ENCODE data around the gene OBSCN.

The OBSCN gene

GRCh38 chr1:228351850-228352249, 144.0 kb downstream of the OBSCN start:
- TF ChIP-seq, protein P1, sequence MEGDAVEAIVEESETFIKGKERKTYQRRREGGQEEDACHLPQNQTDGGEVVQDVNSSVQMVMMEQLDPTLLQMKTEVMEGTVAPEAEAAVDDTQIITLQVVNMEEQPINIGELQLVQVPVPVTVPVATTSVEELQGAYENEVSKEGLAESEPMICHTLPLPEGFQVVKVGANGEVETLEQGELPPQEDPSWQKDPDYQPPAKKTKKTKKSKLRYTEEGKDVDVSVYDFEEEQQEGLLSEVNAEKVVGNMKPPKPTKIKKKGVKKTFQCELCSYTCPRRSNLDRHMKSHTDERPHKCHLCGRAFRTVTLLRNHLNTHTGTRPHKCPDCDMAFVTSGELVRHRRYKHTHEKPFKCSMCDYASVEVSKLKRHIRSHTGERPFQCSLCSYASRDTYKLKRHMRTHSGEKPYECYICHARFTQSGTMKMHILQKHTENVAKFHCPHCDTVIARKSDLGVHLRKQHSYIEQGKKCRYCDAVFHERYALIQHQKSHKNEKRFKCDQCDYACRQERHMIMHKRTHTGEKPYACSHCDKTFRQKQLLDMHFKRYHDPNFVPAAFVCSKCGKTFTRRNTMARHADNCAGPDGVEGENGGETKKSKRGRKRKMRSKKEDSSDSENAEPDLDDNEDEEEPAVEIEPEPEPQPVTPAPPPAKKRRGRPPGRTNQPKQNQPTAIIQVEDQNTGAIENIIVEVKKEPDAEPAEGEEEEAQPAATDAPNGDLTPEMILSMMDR (IDR thresholded peaks at IDR 0.05; ENCODE audit: borderline replicate concordance, control extremely low read depth, extremely low read depth, insufficient read depth, missing control alignments) = no peak
- no peak for DNase-seq (ENCODE audit: low spot score)
- in situ Hi-C loops (cut with MboI; ENCODE audit: low sequenced_read_pairs, unreplicated experiment) = no loop called here

GRCh38 chr1:228352677-228353481, 145.0 kb downstream of the OBSCN start:
- DNase-seq (ENCODE audit: low spot score) = no peak
- in situ Hi-C loops (cut with MboI; ENCODE audit: low sequenced_read_pairs, unreplicated experiment) = no loop called here
- TF ChIP-seq, protein P1 (IDR thresholded peaks at IDR 0.05; ENCODE audit: borderline replicate concordance, control extremely low read depth, extremely low read depth, insufficient read depth, missing control alignments) = no peak

DNA sequence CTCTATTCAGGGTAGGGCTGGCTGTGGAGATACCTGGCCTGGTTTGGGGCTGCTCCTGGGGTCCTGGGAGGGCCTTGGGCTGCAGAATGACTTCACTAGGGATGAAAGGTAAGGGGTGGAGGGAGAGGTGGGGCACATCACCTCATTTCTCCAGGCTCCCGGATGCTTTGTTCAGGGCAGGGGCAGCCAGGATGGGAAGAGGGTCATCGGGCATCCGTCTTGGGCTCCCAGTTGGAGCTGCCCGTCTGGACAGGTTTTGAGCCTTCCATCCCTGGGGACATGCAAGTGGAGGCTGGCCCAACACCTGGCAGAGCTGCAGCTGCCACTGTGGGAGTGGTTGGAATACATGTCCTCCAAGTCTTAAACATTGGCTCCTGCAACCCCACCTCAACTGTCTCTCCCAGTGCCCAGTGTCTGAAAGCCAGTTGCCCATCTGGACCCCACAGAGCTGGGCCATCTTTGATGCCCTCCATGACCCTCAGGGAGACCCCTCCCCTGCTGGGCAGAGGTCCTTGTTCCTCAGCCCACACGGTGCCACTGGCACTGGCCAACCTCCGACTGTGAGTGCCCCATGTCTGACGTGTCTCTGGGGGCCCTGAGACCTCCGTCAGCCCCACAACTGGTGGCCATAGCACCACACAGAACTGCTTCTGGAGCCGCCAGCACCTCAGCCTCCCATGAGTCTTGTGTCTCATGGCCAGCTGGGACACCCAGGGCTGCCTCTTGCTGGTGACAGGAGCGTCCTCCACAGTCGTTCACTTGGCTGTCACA, 145.9 kb downstream of the OBSCN start:
- TF ChIP-seq, protein P1 (IDR thresholded peaks at IDR 0.05; ENCODE audit: borderline replicate concordance, control extremely low read depth, extremely low read depth, insufficient read depth, missing control alignments) = no peak
- DNase-seq (ENCODE audit: low spot score) = no peak
- in situ Hi-C loops (cut with MboI; ENCODE audit: low sequenced_read_pairs, unreplicated experiment) = no loop called here

DNA sequence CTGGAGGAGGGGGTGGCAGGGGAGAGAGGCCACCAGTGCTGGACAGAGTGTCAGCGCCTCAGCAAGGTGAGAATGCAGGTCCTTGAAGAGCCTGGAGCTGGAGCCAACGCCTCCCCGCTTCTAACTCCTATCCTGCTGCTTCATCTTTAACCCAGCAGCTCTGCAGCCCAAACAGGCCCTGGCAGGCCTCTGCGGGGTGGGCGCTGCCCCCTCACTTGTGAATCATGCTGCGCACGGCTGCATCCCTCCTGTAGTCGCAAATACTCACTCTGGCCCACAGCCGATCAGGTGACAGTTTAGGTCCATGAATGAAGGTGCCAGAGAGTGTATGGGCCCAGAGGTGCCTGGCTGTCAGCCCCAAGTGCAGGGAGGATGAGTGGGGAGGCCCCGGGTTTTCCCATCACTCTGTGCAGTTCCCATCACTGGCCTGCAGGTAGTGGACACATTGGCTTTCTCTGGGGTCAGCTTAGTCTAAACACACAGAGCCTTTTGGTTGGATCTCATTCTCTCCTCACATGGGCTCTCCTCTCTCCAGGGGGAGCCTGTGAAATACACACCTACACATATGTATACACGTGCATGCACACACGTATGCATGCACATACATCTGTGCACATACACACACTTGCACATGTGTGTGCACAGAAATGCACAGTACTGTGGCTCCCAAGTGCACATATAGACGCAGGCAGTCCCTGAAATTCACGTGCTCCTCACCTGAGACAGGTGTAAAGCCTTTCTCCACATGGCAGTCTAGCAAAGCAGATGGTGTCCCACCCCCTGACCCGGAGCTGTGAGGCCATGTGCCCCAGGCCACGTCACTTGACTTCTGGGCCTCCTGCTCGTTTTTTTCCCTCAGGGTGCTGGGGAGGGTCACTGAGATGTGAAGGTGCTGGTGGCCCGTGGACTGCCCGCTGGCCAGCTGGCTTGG, 146.8 kb downstream of the OBSCN start:
- in situ Hi-C loops (cut with MboI; ENCODE audit: low sequenced_read_pairs, unreplicated experiment) = no loop called here
- TF ChIP-seq, protein P1 (IDR thresholded peaks at IDR 0.05; ENCODE audit: borderline replicate concordance, control extremely low read depth, extremely low read depth, insufficient read depth, missing control alignments) = no peak
- no peak for DNase-seq (ENCODE audit: low spot score)

DNA sequence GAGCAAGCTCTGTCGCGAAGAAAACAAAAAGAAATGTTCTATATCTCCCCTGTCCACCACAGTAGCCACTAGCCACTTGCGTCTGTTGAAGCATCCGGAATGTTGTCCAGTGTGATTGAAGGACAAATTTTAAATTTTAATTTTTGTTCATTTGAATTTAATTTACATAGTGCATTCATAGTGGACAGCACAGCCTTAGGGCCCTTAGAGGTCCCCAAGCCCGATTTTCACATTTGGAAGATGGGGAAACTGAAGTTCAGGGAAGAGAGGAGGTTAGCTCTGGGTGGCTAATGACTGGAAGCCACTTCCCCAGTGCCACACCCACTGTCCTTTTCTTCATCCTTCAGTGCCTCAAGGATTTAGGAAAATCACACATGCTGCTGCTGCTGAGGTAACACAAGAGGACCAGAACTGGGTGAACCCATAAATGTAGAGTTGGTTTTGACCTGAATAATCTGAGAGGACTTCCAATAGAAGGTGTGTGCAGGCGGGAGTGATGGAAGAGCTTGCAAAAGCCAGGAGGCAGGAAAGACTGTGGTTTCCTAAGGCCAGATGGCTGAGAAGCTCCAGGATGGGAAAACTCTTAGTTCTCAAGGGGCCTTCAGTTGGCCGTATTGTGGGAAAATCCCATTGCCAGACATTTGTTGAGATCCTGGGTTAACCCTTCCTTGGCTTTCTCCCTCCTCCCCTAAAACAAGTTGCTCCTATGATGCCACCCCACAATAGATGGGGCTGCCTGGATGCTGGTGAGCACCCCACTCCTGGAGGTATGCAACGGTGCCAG, 149.2 kb downstream of the OBSCN start:
- TF ChIP-seq, protein P1 (IDR thresholded peaks at IDR 0.05; ENCODE audit: borderline replicate concordance, control extremely low read depth, extremely low read depth, insufficient read depth, missing control alignments) = no peak
- in situ Hi-C loops (cut with MboI; ENCODE audit: low sequenced_read_pairs, unreplicated experiment) = no loop called here
- no peak for DNase-seq (ENCODE audit: low spot score)
